ENCODE data around the gene MAP2K3. TPM values are rescaled to one million over a fixed set of nuclear protein-coding genes. Genes with fewer than 3 reads are reported as not detected.

Gene MAP2K3
- total RNA-seq, 4 donors from 2014 or later = 15.7 to 170 (median 63.8) TPM

DNA sequence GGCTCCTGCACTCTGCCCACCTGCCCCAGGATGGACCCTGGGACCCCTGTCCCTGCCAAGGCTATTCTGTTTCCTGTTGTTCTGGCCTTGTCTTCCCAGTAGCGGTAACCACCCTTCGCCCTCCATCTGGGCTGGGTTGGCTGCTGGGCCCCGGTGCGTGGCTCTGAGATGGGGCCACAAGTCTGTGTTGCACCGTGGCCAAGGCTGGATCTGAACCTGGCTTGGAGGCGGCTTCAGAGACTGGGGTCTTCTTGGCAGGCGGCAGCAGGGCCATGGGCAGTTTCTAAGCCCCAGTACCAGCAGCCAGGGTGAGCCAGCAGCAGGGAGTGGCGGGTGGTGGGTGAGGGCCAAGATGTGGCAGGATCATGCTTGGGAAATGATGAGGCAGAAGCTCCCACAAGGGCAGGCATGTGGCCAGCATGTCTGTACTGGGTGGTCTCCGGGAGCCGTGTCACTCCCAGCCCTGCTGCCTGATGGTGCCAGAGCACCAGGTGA is 12.6 kb downstream of the MAP2K3 start:
- H3K4me3 ChIP-seq = no peak overlapping the region
- H3K4me1 ChIP-seq = peaks cover 38 to 41% of the 10 kb centered on the region in 2 donors
- in situ Hi-C loops (cut with MboI; ENCODE audit: low sequenced_read_pairs in 4 of 4) (loop anchor here in 1 of 4 donors (10.0 kb wide), 1 partner anchor 172 kb away; the partner anchor contains the start of gene DHRS7B), intact Hi-C loops (cut with DNase I; ENCODE audit: low total_unique reads) (no loop called here)
- DNase-seq (peak in 1 of 2 donors; percentile 65), ATAC-seq (peak; percentile 7 to 40)
- peak overlapping the region; percentile 68 to 96 (median 74) for H3K27ac ChIP-seq
- H3K27me3 ChIP-seq = no peaks in the 10 kb centered on the region
- TF ChIP-seq POLR2A (IDR thresholded peaks at IDR 0.05) = no peak
- no peak for TF ChIP-seq CTCF (IDR thresholded peaks at IDR 0.05 in 4 of 5, conservative IDR thresholded peaks at IDR 0.05 in 1 of 5)
- H3K36me3 ChIP-seq = peaks cover 0 to 30% of the 10 kb centered on the region in 2 donors
- H3K9me3 ChIP-seq = no peaks in the 10 kb centered on the region

- Histone ChIP-seq H3K36me3 (peaks cover 0 to 36% of the 10 kb centered on the region in 2 donors), H3K4me1 (peaks cover 36 to 41% of the 10 kb centered on the region in 2 donors), H3K9me3 (no peaks in the 10 kb centered on the region), H3K27ac (peak overlapping the region; percentile 68 to 96 (median 74)), H3K27me3 (no peaks in the 10 kb centered on the region), H3K4me3 (no peak overlapping the region)
- intact Hi-C loops (cut with DNase I; ENCODE audit: low total_unique reads) (no loop called here), in situ Hi-C loops (cut with MboI; ENCODE audit: low sequenced_read_pairs in 4 of 4) (loop anchor here in 1 of 4 donors (10.0 kb wide), 1 partner anchor 173 kb away; the partner anchor contains the start of gene DHRS7B)
- TF ChIP-seq CTCF (IDR thresholded peaks at IDR 0.05 in 4 of 5, conservative IDR thresholded peaks at IDR 0.05 in 1 of 5) (peak in 4 of 5 experiments; percentile 50 to 74 (median 57)), POLR2A (IDR thresholded peaks at IDR 0.05) (no peak)
- DNase-seq (peak in 1 of 2 donors; percentile 88), ATAC-seq (peak; percentile 8 to 70)
Measured at GRCh38 chr17:21297597-21297996, 13.1 kb downstream of the MAP2K3 start.

DNA sequence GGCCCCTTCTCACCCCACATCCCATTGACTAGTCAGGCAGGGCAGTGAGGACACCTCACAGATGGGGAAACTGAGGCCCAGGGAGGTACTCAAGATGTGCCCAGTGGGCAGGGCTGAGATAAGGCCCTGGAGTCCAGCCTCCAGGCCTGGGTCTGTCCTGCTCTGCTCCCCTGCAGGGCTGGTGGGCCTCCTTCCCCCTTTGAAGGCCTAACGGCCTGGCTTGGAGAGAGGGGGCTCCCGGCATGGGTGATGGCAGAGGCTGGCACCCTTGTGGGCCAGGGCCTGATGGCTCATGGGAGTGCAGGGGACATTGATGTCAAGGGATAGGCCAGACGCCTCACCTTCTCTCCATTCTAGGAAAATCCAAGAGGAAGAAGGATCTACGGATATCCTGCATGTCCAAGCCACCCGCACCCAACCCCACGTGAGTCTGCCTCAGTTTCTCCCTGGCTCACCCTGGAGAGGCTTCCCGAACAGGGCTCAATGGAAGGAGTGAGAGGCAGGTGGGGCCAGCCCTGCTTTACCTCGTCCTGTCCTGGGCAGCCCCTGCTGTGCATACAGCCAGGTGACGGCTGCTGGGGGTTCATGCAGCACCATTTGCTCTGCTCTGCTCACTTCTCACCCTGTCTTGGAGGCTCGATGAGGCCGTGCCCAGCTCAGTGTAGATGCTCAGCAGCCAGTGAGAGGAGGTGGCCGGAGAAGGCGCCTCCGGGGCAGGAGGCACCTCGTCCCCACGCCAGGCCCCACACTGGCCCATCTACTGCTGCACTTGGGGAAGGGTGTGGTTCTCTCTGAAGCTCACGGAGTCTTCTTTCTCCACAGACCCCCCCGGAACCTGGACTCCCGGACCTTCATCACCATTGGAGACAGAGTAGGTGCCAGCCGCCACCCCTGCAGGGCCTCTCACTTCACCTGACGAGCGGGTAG is 13.8 kb downstream of the MAP2K3 start:
- intact Hi-C loops (cut with DNase I; ENCODE audit: low total_unique reads) = no loop called here
- Histone ChIP-seq H3K27me3 (no peaks in the 10 kb centered on the region), H3K27ac (peak overlapping the region; percentile 68 to 96 (median 74)), H3K4me1 (peaks cover 36 to 41% of the 10 kb centered on the region in 2 donors), H3K4me3 (no peak overlapping the region), H3K9me3 (no peaks in the 10 kb centered on the region), H3K36me3 (peaks cover 0 to 43% of the 10 kb centered on the region in 2 donors)
- in situ Hi-C loops (cut with MboI; ENCODE audit: low sequenced_read_pairs in 4 of 4) = loop anchor here in 1 of 4 donors (10.0 kb wide), 1 partner anchor 174 kb away; the partner anchor contains the start of gene DHRS7B
- peak in 1 of 2 donors; percentile 0 for ATAC-seq
- no peak for DNase-seq
- no peak for TF ChIP-seq CTCF (IDR thresholded peaks at IDR 0.05 in 4 of 5, conservative IDR thresholded peaks at IDR 0.05 in 1 of 5)
- TF ChIP-seq POLR2A (IDR thresholded peaks at IDR 0.05) = no peak

DNA sequence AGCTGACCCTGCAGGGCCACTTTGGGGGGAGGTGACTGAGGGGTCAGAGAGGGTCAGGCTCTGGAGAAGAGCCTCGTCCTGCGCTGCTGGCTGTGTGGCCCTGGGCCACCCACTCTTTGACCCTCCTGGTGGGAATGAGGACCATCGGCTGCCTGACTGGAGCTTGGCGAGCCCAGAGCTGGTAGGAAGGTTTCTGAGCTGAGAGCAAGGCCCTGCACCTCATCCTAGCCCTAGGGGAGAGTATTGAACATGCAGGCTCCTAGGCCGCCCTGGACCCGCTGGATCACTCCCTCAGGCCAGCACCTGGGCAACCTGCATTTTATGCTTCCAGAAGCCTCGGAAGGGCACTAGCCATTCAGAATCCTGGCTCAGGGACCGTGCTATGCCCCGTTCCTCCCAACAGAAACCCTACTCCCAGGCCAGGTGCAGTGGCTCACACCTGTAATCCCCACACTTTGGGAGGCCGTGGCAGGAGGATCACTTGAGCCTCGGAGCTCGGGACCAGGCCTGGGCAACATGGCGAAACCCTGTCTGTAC is 14.5 kb downstream of the MAP2K3 start:
- TF ChIP-seq POLR2A (IDR thresholded peaks at IDR 0.05) = no peak
- no peak for TF ChIP-seq CTCF (IDR thresholded peaks at IDR 0.05 in 4 of 5, conservative IDR thresholded peaks at IDR 0.05 in 1 of 5)
- intact Hi-C loops (cut with DNase I; ENCODE audit: low total_unique reads) (no loop called here), in situ Hi-C loops (cut with MboI; ENCODE audit: low sequenced_read_pairs in 4 of 4) (loop anchor here in 1 of 4 donors (10.0 kb wide), 1 partner anchor 174 kb away; the partner anchor contains the start of gene DHRS7B)

More for the DNA sequence above, 14.5 kb downstream of the MAP2K3 start:
- DNase-seq = no peak
- Histone ChIP-seq H3K27me3 (no peaks in the 10 kb centered on the region), H3K36me3 (peaks cover 0 to 50% of the 10 kb centered on the region in 2 donors), H3K9me3 (no peaks in the 10 kb centered on the region), H3K4me1 (peaks cover 36 to 41% of the 10 kb centered on the region in 2 donors), H3K4me3 (no peak overlapping the region), H3K27ac (peak overlapping the region in 2 of 4 donors; percentile 52 to 96)
- no peak for ATAC-seq

Data from gastrocnemius medialis (tissue), 4 donors.